SK-N-SH (cell line): ENCODE data around the gene PPP6C.

Experiments used
- CHD2 ChIP-seq: fragments of 150-350 bp; IDR thresholded peaks from 2 replicates; pipeline ENCODE4 v1.6.1; 2018; ENCODE audit warnings: low read length; ENCODE audit not compliant: partially characterized antibody
- CTCF ChIP-seq: fragments of 200-600 bp; sonication (generic); IDR thresholded peaks from 2 replicates; pipeline ENCODE4 v1.6.1; 2017; ENCODE audit warnings: antibody characterized with exemption, mild to moderate bottlenecking, moderate library complexity
- ELF1 ChIP-seq: IDR thresholded peaks from 2 replicates; pipeline ENCODE4 v1.4.0; 2012
- EP300 ChIP-seq, 2 experiments: IDR thresholded peaks; 2 replicates each; pipeline versions ENCODE4 v1.4.0 to v1.6.1; 2012; ENCODE audit warnings: borderline replicate concordance in 1 of 2, low read depth in 1 of 2, low read length in 1 of 2
- FOXJ3 ChIP-seq: sonication (generic); formaldehyde crosslinking; IDR thresholded peaks from 2 replicates; pipeline ENCODE4 v1.5.1; 2020; ENCODE audit warnings: mild to moderate bottlenecking, missing genetic modification reagents
- FOXM1 ChIP-seq: IDR thresholded peaks from 2 replicates; pipeline ENCODE4 v1.4.0; 2012; ENCODE audit warnings: low read depth, mild to moderate bottlenecking
- MAX ChIP-seq: IDR thresholded peaks from 2 replicates; pipeline ENCODE4 v1.4.0; 2012; ENCODE audit warnings: low read depth
- MXI1 ChIP-seq: IDR thresholded peaks from 2 replicates; pipeline ENCODE4 v1.6.1; 2012; ENCODE audit warnings: mild to moderate bottlenecking, low read depth, low read length, improper control_type of control experiment
- POLR2AphosphoS5 ChIP-seq: IDR thresholded peaks from 2 replicates; pipeline ENCODE4 v1.6.1; 2012; ENCODE audit warnings: low read depth, low read length
- RAD21 ChIP-seq: IDR thresholded peaks from 2 replicates; pipeline ENCODE4 v1.6.1; 2012; ENCODE audit warnings: mild to moderate bottlenecking, low read length
- SIN3A ChIP-seq: IDR thresholded peaks from 2 replicates; pipeline ENCODE4 v1.6.1; 2012; ENCODE audit warnings: low read depth, mild to moderate bottlenecking, low read length, moderate library complexity, borderline replicate concordance
- TCF12 ChIP-seq: IDR thresholded peaks from 2 replicates; pipeline ENCODE4 v1.4.0; 2012
- USF2 ChIP-seq: fragments of 150-350 bp; IDR thresholded peaks from 2 replicates; pipeline ENCODE4 v1.6.1; 2017; ENCODE audit warnings: antibody characterized with exemption, low read length, low read depth, borderline replicate concordance

- TF ChIP-seq MAX: no peak
- TF ChIP-seq CTCF: no peak
- no peak for TF ChIP-seq EP300 (IDR thresholded peaks at IDR 0.05; ENCODE audit: borderline replicate concordance in 1 of 2, low read depth in 1 of 2, low read length in 1 of 2)
- no peak for TF ChIP-seq SIN3A
- no peak for TF ChIP-seq CHD2
- TF ChIP-seq RAD21: no peak
- TF ChIP-seq TCF12: no peak
- TF ChIP-seq ELF1: no peak
- no peak for TF ChIP-seq POLR2AphosphoS5
- no peak for TF ChIP-seq USF2
- no peak for TF ChIP-seq FOXJ3 (CRISPR knock-in tag)
- TF ChIP-seq FOXM1: no peak
- no peak for TF ChIP-seq MXI1
These were observed 64.1 kb downstream of the PPP6C start for GRCh38 chr9:125125523-125125922.
